Hepatocyte (in vitro differentiated cells): ENCODE results near the gene STK11. TPM values are rescaled to one million over a fixed set of nuclear protein-coding genes. Genes with fewer than 3 reads are reported as not detected.

Source experiments
- DNase-seq: peaks from one replicate; pipeline ENCODE4 v3.0.0-alpha.2; 2016; ENCODE audit warnings: low spot score
- H2AFZ ChIP-seq: fragments of 200-600 bp; sonication (generic); 2 replicates; pipeline ENCODE4 v1.6.0; 2016; ENCODE audit warnings: antibody characterized with exemption, mild to moderate bottlenecking
- H3K27ac ChIP-seq: fragments of 200-600 bp; sonication (generic); 2 replicates; pipeline ENCODE4 v1.5.1; 2016; ENCODE audit warnings: mild to moderate bottlenecking
- H3K27me3 ChIP-seq: fragments of 200-600 bp; sonication (generic); 2 replicates; pipeline ENCODE4 v1.6.1; 2016
- H3K36me3 ChIP-seq: fragments of 200-600 bp; sonication (generic); replicated peaks from 2 replicates; pipeline ENCODE4 v1.5.1; 2016; ENCODE audit warnings: low read depth; ENCODE audit not compliant: insufficient read depth
- H3K4me1 ChIP-seq: fragments of 200-600 bp; sonication (generic); 2 replicates; pipeline ENCODE4 v1.5.1; 2016; ENCODE audit warnings: mild to moderate bottlenecking, moderate library complexity; ENCODE audit not compliant: insufficient read depth
- H3K4me2 ChIP-seq: fragments of 200-600 bp; sonication (generic); 2 replicates; pipeline ENCODE4 v1.6.0; 2016
- H3K4me3 ChIP-seq: fragments of 200-600 bp; sonication (generic); 2 replicates; pipeline ENCODE4 v1.5.1; 2016; ENCODE audit warnings: mild to moderate bottlenecking
- H3K79me2 ChIP-seq: fragments of 200-600 bp; sonication (generic); 2 replicates; pipeline ENCODE4 v1.6.0; 2017; ENCODE audit warnings: mild to moderate bottlenecking
- H3K9me2 ChIP-seq: fragments of 200-600 bp; sonication (generic); replicated peaks from 2 replicates; pipeline ENCODE4 v1.6.0; 2017; ENCODE audit warnings: mild to moderate bottlenecking; ENCODE audit not compliant: insufficient read depth
- H3K9me3 ChIP-seq: fragments of 200-600 bp; sonication (generic); 2 replicates; pipeline ENCODE4 v1.5.1; 2016; ENCODE audit warnings: low read depth, mild to moderate bottlenecking
- H4K20me1 ChIP-seq: fragments of 200-600 bp; sonication (generic); 2 replicates; pipeline ENCODE4 v1.6.0; 2016; ENCODE audit warnings: mild to moderate bottlenecking; ENCODE audit not compliant: insufficient read depth, poor library complexity, severe bottlenecking
- CTCF ChIP-seq: fragments of 200-600 bp; sonication (generic); IDR thresholded peaks from 2 replicates; pipeline ENCODE4 v1.5.1; 2016; ENCODE audit warnings: antibody characterized with exemption, mild to moderate bottlenecking; ENCODE audit not compliant: poor library complexity
- EZH2 ChIP-seq: fragments of 200-600 bp; sonication (generic); IDR thresholded peaks from 2 replicates; pipeline ENCODE4 v1.6.1; 2016; ENCODE audit warnings: antibody characterized with exemption, mild to moderate bottlenecking, borderline replicate concordance
- EZH2phosphoT487 ChIP-seq: fragments of 200-600 bp; sonication (generic); IDR thresholded peaks from one replicate; pipeline ENCODE4 v1.6.1; 2018; ENCODE audit warnings: antibody characterized with exemption, mild to moderate bottlenecking, low read depth, moderate library complexity; ENCODE audit not compliant: unreplicated experiment, severe bottlenecking
- WGBS: methylation state at CpG from one replicate; pipeline ENCODE4 v1.1.6; 2016; ENCODE audit warnings: low lambda C conversion rate; ENCODE audit errors: missing lambda C conversion rate; 5-methylcytosine and 5-hydroxymethylcytosine counted together
- polyA plus RNA-seq: library from polyadenylated mRNA; unstranded; fragments of >200 nt; fragmentation: Nextera tagmentation; extraction: Ambion mirVana; gene quantifications from 2 replicates; pipeline ENCODE4 v1.2.1, GENCODE V29; 2016
- total RNA-seq: library from RNA; depleted of rRNA; stranded (reverse); fragments of >200 nt; gene quantifications from 2 replicates; pipeline ENCODE4 v1.2.3, GENCODE V29; 2014

The STK11 gene
- total and polyA plus RNA-seq, 2 experiments from 2014 or later, result 48.9 to 76.6 TPM

- Histone ChIP-seq H3K4me1 (peaks cover 17% of the 10 kb centered on the region), H3K79me2 (no peaks in the 10 kb centered on the region), H3K36me3 (no peaks in the 10 kb centered on the region), H3K4me2 (no peak overlapping the region), H4K20me1 (no peaks in the 10 kb centered on the region), H3K27ac (no peak overlapping the region), H2AFZ (no peak overlapping the region), H3K27me3 (no peaks in the 10 kb centered on the region), H3K9me2 (no peaks in the 10 kb centered on the region), H3K9me3 (no peaks in the 10 kb centered on the region), H3K4me3 (no peak overlapping the region)
- 99% methylated on average over 32 of the region's 158 CpGs for WGBS
- TF ChIP-seq EZH2 (no peak), CTCF (no peak), EZH2phosphoT487 (no peak)
- DNase-seq, result no peak
Measured at GRCh38 chr19:1229056-1229923, 23.7 kb downstream of the STK11 start.

GRCh38 chr19:1229924-1230782, 24.6 kb downstream of the STK11 start:
- Histone ChIP-seq H2AFZ (no peak overlapping the region), H3K79me2 (no peaks in the 10 kb centered on the region), H3K4me3 (no peak overlapping the region), H3K9me3 (no peaks in the 10 kb centered on the region), H3K36me3 (no peaks in the 10 kb centered on the region), H3K4me1 (peaks cover 17% of the 10 kb centered on the region), H3K9me2 (no peaks in the 10 kb centered on the region), H3K27ac (no peak overlapping the region), H3K4me2 (no peak overlapping the region), H3K27me3 (no peaks in the 10 kb centered on the region), H4K20me1 (no peaks in the 10 kb centered on the region)
- TF ChIP-seq EZH2 (no peak), CTCF (no peak), EZH2phosphoT487 (no peak)
- no peak for DNase-seq
- WGBS, result 86% methylated on average over 14 of the region's 61 CpGs

DNA sequence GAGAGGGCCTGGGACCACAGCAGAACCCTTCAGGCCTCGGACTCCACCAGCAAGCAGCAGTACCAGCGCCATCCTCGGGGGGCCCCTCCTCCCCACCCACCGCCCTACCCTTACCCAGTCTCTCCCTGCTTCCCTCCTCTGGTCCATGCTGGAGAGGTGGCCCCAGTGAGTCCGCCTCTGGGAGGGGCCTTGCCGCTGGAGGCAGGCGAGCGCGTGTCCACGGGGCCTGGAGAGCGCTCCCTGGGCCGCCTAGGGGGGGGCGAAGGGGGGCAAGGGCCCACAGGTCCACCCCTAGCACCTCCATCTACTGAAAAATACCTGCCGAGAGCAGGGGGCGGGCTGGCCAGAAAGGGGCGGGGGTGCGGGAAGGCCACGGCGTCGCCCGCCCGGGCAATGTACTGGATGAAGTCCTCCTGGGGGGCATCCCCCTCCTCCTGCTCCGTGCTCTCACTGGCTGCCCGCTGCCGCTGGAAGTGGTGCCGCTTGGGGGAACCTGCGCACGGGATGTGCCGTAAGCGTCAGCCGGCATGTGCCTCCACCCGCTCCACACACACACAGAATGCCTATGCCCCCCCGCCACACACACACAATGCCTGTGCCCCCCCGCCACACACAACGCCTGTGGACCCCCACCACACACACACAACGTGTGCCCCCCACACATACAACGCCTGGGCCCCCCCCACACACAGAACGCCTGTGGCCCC, 25.4 kb downstream of the STK11 start:
- Histone ChIP-seq H3K79me2 (no peaks in the 10 kb centered on the region), H3K9me2 (no peaks in the 10 kb centered on the region), H3K4me1 (peaks cover 17% of the 10 kb centered on the region), H3K9me3 (no peaks in the 10 kb centered on the region), H3K4me3 (no peak overlapping the region), H3K4me2 (no peak overlapping the region), H3K27me3 (no peaks in the 10 kb centered on the region), H3K27ac (no peak overlapping the region), H4K20me1 (no peaks in the 10 kb centered on the region), H2AFZ (no peak overlapping the region), H3K36me3 (no peaks in the 10 kb centered on the region)
- DNase-seq, result no peak
- 68% methylated on average over 3 of the region's 38 CpGs for WGBS
- TF ChIP-seq EZH2phosphoT487 (no peak), CTCF (no peak), EZH2 (no peak)
